GM12801 (cell line): ENCODE data around the gene ZNF397.

ENCODE experiments used
- TF ChIP-seq, protein P1 (sequence below): IDR thresholded peaks from one replicate; pipeline ENCODE4 v1.5.1; 2011; ENCODE audit warnings: control low read depth; ENCODE audit not compliant: insufficient read length; ENCODE audit errors: extremely low read depth

ZNF397 gene

GRCh38 chr18:35306588-35307250 is 65.9 kb downstream of the ZNF397 start:
- TF ChIP-seq, protein P1, sequence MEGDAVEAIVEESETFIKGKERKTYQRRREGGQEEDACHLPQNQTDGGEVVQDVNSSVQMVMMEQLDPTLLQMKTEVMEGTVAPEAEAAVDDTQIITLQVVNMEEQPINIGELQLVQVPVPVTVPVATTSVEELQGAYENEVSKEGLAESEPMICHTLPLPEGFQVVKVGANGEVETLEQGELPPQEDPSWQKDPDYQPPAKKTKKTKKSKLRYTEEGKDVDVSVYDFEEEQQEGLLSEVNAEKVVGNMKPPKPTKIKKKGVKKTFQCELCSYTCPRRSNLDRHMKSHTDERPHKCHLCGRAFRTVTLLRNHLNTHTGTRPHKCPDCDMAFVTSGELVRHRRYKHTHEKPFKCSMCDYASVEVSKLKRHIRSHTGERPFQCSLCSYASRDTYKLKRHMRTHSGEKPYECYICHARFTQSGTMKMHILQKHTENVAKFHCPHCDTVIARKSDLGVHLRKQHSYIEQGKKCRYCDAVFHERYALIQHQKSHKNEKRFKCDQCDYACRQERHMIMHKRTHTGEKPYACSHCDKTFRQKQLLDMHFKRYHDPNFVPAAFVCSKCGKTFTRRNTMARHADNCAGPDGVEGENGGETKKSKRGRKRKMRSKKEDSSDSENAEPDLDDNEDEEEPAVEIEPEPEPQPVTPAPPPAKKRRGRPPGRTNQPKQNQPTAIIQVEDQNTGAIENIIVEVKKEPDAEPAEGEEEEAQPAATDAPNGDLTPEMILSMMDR = no peak
